ENCODE data around the gene SLC39A11. TPM values are rescaled to one million over a fixed set of nuclear protein-coding genes. Genes with fewer than 3 reads are reported as not detected.
"Not testable (repeated sequence)": the region's sequence is repeated elsewhere in the genome, so short reads cannot be mapped to it uniquely, and the experiment has no call there.

SLC39A11 gene
- total and polyA plus RNA-seq, 2 experiments from 2014 or later, result 11.7 to 16.4 TPM

DNA sequence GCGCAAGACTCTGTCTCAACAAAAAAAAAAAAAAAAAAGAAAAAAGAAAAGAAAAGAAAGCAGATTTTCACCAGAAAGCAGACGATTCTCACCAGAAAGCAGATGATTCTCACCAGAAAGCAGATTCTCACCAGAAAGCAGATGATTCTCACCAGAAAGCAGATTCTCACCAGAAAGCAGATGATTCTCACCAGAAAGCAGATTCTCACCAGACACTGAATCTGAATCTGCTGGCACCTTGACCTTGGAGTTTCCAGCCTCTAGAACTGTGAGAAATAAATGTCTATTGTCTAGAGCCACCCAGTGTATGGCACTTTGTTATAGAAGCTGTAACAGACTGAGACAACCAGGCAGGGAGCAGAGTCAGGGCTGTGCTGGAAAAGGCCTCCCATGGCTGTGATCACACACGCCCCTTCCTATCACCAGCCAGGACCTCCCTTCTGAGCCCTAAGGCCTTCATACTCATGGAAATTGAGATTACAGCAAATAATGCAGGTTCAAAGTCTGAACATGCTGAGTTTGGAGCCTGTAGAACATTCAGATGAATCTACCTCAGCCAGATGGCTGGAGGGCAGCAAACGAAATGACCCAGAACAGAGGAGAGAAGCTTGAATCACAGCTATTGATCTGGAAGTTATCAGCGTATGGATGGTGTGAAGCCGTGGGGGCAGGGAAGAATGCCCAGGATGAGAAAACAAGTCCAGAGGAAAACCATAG is 309.3 kb downstream of the SLC39A11 start:
- no peaks in the 10 kb centered on the region for H3K9me2 ChIP-seq (ENCODE audit: insufficient read depth)
- H3K79me2 ChIP-seq (ENCODE audit: insufficient read depth), result no peaks in the 10 kb centered on the region
- H3K9me3 ChIP-seq (ENCODE audit: low read depth), result no peaks in the 10 kb centered on the region
- no peaks in the 10 kb centered on the region for H3F3A ChIP-seq (ENCODE audit: insufficient read depth)
- H3K9ac ChIP-seq, result no peak overlapping the region
- no peak for TF ChIP-seq EZH2phosphoT487 (IDR thresholded peaks at IDR 0.05; ENCODE audit: insufficient read depth, low read depth)
- TF ChIP-seq EZH2 (IDR thresholded peaks at IDR 0.05; ENCODE audit: insufficient read depth, poor library complexity, severe bottlenecking), result no peak
- H3K27me3 ChIP-seq (replicated peaks; ENCODE audit: insufficient read depth), result no peaks in the 10 kb centered on the region
- WGBS, 2 experiments (ENCODE audit: low coverage in 1 of 2, low lambda C conversion rate in 2 of 2, missing lambda C conversion rate in 2 of 2), result 62 to 65% methylated on average over 6 of the region's 6 CpGs
- H3K27ac ChIP-seq, result no peak overlapping the region
- no peak for DNase-seq
- no peaks in the 10 kb centered on the region for H3K4me1 ChIP-seq (ENCODE audit: insufficient read depth)
- no peak overlapping the region for H2AFZ ChIP-seq
- H3K4me3 ChIP-seq, result no peak overlapping the region
- H4K20me1 ChIP-seq (ENCODE audit: insufficient read depth), result no peaks in the 10 kb centered on the region
- in situ Hi-C loops (cut with MboI), result no loop called here
- no peak overlapping the region for H3K4me2 ChIP-seq (ENCODE audit: unreplicated experiment)
- H3K36me3 ChIP-seq (ENCODE audit: low read depth), result no peaks in the 10 kb centered on the region

DNA sequence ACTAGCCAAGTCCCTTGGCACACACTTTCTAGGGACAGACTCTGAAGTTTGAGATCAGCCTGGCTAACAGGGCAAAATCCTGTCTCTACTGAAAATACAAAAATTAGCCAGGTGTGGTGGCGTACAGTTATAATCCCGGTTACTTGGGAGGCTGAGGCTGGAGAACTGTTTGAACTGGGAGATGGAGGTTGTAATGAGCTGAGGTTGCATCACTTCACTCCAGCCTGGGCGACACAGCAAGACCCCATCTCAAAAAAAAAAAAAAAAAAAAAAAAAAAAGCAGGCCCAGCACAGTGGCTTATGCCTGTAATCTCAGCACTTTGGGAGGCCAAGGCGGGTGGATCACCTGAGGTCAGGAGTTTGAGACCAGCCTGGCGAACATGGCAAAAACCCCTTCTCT is 310.1 kb downstream of the SLC39A11 start:
- H3K27me3 ChIP-seq (replicated peaks; ENCODE audit: insufficient read depth); H3K9me3 ChIP-seq (ENCODE audit: low read depth); H3K27ac ChIP-seq; H3K9me2 ChIP-seq (ENCODE audit: insufficient read depth); H2AFZ ChIP-seq; H3K36me3 ChIP-seq (ENCODE audit: low read depth); DNase-seq; in situ Hi-C loops (cut with MboI); H3F3A ChIP-seq (ENCODE audit: insufficient read depth); H3K4me2 ChIP-seq (ENCODE audit: unreplicated experiment); H3K4me1 ChIP-seq (ENCODE audit: insufficient read depth); H3K79me2 ChIP-seq (ENCODE audit: insufficient read depth); H4K20me1 ChIP-seq (ENCODE audit: insufficient read depth); H3K4me3 ChIP-seq; H3K9ac ChIP-seq: not testable (repeated sequence)
- WGBS, 2 experiments (ENCODE audit: low coverage in 1 of 2, low lambda C conversion rate in 2 of 2, missing lambda C conversion rate in 2 of 2), result 93 to 95% methylated on average over 5 of the region's 5 CpGs

DNA sequence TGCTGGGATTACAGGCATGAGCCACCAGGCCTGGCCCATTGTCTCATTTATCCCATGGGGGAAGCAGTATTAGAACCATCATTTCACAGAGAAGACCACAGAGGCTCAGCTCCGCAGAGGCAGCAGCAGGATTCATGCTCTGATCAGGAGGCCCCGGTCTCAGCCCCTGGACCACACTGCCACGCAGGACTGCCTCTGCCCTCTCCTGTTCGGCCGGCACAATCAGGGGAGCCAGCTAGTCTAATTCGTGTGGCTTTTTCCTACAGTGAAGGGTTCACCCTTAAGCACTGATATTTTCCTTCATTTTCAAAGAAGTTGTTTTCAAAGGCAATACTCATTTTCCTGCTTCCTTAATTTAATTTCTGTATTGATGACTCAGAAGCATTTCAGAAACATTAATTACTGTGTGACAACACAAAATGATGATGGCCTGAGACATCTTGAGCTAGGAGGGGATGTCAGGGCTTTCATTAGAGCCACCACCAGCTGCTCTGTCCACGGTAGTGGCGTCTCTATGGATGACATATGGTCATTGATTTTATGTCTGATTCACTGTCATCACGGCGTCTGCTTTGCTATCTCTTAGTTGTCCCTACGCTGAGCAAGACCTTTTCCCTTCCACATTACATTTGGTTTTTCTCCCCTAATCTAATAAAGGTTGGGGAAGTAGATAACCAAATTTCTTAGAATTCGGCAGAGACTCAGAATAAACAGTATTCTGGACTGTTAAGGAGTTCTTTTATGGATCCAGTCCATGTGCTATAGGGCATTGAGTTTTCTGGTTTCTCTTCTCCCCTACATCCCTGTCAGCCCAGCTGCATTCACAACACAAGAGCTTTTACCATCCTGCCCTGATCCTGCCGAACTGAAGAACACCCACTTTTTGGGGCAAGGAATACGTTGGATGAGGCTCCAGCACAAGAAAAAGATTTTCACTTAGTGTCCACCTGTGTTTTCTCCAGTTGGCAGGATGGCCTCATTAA is 314.0 kb downstream of the SLC39A11 start:
- in situ Hi-C loops (cut with MboI), result no loop called here
- no peaks in the 10 kb centered on the region for H3K9me2 ChIP-seq (ENCODE audit: insufficient read depth)
- H3K4me3 ChIP-seq, result no peak overlapping the region
- no peak overlapping the region for H2AFZ ChIP-seq
- H3F3A ChIP-seq (ENCODE audit: insufficient read depth), result no peaks in the 10 kb centered on the region
- H3K36me3 ChIP-seq (ENCODE audit: low read depth), result no peaks in the 10 kb centered on the region
- H3K4me2 ChIP-seq (ENCODE audit: unreplicated experiment), result no peak overlapping the region
- no peak overlapping the region for H3K27ac ChIP-seq
- H3K4me1 ChIP-seq (ENCODE audit: insufficient read depth), result no peaks in the 10 kb centered on the region
- WGBS, 2 experiments (ENCODE audit: low coverage in 1 of 2, low lambda C conversion rate in 2 of 2, missing lambda C conversion rate in 2 of 2), result 87% methylated on average over 14 of the region's 14 CpGs
- no peak for TF ChIP-seq EZH2phosphoT487 (IDR thresholded peaks at IDR 0.05; ENCODE audit: insufficient read depth, low read depth)
- TF ChIP-seq EZH2 (IDR thresholded peaks at IDR 0.05; ENCODE audit: insufficient read depth, poor library complexity, severe bottlenecking), result no peak
- no peak for DNase-seq
- H3K9ac ChIP-seq, result no peak overlapping the region
- H3K79me2 ChIP-seq (ENCODE audit: insufficient read depth), result no peaks in the 10 kb centered on the region
- no peaks in the 10 kb centered on the region for H4K20me1 ChIP-seq (ENCODE audit: insufficient read depth)
- no peaks in the 10 kb centered on the region for H3K27me3 ChIP-seq (replicated peaks; ENCODE audit: insufficient read depth)
- no peaks in the 10 kb centered on the region for H3K9me3 ChIP-seq (ENCODE audit: low read depth)

DNA sequence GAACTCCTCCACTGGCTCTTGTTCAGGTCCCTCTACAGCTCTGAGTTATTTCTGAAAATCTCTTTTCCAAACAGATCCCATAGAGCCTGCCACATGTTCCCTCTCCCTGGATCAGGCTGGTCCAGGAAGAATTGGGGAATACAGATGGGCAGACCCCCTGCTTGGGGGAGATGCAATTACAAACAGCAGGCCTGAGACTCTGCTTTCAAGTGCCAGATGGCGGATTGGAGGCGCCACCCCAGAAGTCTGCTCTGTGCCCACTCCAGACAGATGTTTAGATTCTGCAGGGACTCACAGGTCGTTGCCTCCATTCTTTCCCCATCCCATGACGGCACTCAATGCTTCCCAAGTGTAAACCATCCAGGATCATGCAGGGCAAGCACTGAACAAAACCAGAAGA is 316.6 kb downstream of the SLC39A11 start:
- Histone ChIP-seq H3K9me2 (ENCODE audit: insufficient read depth) (no peaks in the 10 kb centered on the region), H3K27me3 (replicated peaks; ENCODE audit: insufficient read depth) (no peaks in the 10 kb centered on the region), H4K20me1 (ENCODE audit: insufficient read depth) (no peaks in the 10 kb centered on the region), H3K27ac (no peak overlapping the region), H3F3A (ENCODE audit: insufficient read depth) (no peaks in the 10 kb centered on the region), H3K4me3 (no peak overlapping the region), H3K4me1 (ENCODE audit: insufficient read depth) (no peaks in the 10 kb centered on the region), H3K9me3 (ENCODE audit: low read depth) (no peaks in the 10 kb centered on the region), H3K4me2 (ENCODE audit: unreplicated experiment) (no peak overlapping the region), H2AFZ (no peak overlapping the region), H3K79me2 (ENCODE audit: insufficient read depth) (no peaks in the 10 kb centered on the region), H3K36me3 (ENCODE audit: low read depth) (no peaks in the 10 kb centered on the region), H3K9ac (no peak overlapping the region)
- no peak for DNase-seq
- TF ChIP-seq EZH2 (IDR thresholded peaks at IDR 0.05; ENCODE audit: insufficient read depth, poor library complexity, severe bottlenecking) (no peak), EZH2phosphoT487 (IDR thresholded peaks at IDR 0.05; ENCODE audit: insufficient read depth, low read depth) (no peak)
- WGBS, 2 experiments (ENCODE audit: low coverage in 1 of 2, low lambda C conversion rate in 2 of 2, missing lambda C conversion rate in 2 of 2), result 66 to 77% methylated on average over 4 of the region's 4 CpGs
- in situ Hi-C loops (cut with MboI), result no loop called here

Measured in GM23248 (cell line).